HepG2 (cell line): ENCODE measurements around the gene ABCA3. TPM values are rescaled to one million over a fixed set of nuclear protein-coding genes. Genes with fewer than 3 reads are reported as not detected.

Experiments
- ATM ChIP-seq: fragments of 450-650 bp; IDR thresholded peaks from 2 replicates; pipeline ENCODE4 v1.7.1; 2017; ENCODE audit warnings: mild to moderate bottlenecking, borderline replicate concordance
- BRCA1 ChIP-seq: sonication (generic); formaldehyde crosslinking; IDR thresholded peaks from 2 replicates; pipeline ENCODE4 v1.4.0; 2020; ENCODE audit warnings: missing genetic modification reagents
- EP300 ChIP-seq, 3 experiments: sonication (generic) in 1 of 3; formaldehyde crosslinking in 1 of 3; IDR thresholded peaks; 2 replicates each; pipeline versions ENCODE4 v1.5.1 to v1.6.1; 2011 to 2020; ENCODE audit warnings: low read depth in 2 of 3, low read length in 2 of 3, borderline replicate concordance in 1 of 3, improper control_type of control experiment in 1 of 3, mild to moderate bottlenecking in 1 of 3, missing genetic modification reagents in 1 of 3, moderate library complexity in 1 of 3
- MZF1 ChIP-seq: sonication (generic); formaldehyde crosslinking; IDR thresholded peaks from 2 replicates; pipeline ENCODE4 v1.8.1; 2023; ENCODE audit warnings: mild to moderate bottlenecking, missing genetic modification reagents, borderline replicate concordance
- PBX3 ChIP-seq: sonication (generic); formaldehyde crosslinking; IDR thresholded peaks from 2 replicates; pipeline ENCODE4 v1.8.1; 2023; ENCODE audit warnings: missing genetic modification reagents, inconsistent platforms, borderline replicate concordance
- POLR2G ChIP-seq: fragments of 200-400 bp; formaldehyde crosslinking; IDR thresholded peaks from 2 replicates; pipeline ENCODE4 v1.6.1; 2018; ENCODE audit warnings: mild to moderate bottlenecking, low read depth, low read length, moderate library complexity
- SOX13 ChIP-seq, 3 experiments: fragments of 450-650 bp in 1 of 3; sonication (generic) in 1 of 3; formaldehyde crosslinking in 1 of 3; IDR thresholded peaks in 2 of 3; conservative IDR thresholded peaks in 1 of 3; 2 replicates each; pipeline versions ENCODE4 v1.5.0 to v1.6.1; 2016 to 2020; ENCODE audit warnings: antibody characterized with exemption in 1 of 3, mild to moderate bottlenecking in 1 of 3, missing compliant biosample characterization in 1 of 3, missing genetic modification reagents in 1 of 3, moderate library complexity in 1 of 3
- SRY ChIP-seq: sonication (generic); formaldehyde crosslinking; IDR thresholded peaks from 2 replicates; pipeline ENCODE4 v1.8.0; 2022; ENCODE audit warnings: mild to moderate bottlenecking, missing genetic modification reagents
- THAP9 ChIP-seq: sonication (generic); formaldehyde crosslinking; IDR thresholded peaks from 2 replicates; pipeline ENCODE4; 2020; ENCODE audit warnings: missing genetic modification reagents, mild to moderate bottlenecking, borderline replicate concordance
- ZNF276 ChIP-seq: sonication (generic); formaldehyde crosslinking; IDR thresholded peaks from 2 replicates; pipeline ENCODE4 v1.4.0; 2020; ENCODE audit warnings: mild to moderate bottlenecking, low read depth, missing genetic modification reagents
- ZNF333 ChIP-seq: sonication (generic); formaldehyde crosslinking; IDR thresholded peaks from 2 replicates; pipeline ENCODE4 v1.4.0; 2020; ENCODE audit warnings: mild to moderate bottlenecking, missing genetic modification reagents, borderline replicate concordance
- ZNF337 ChIP-seq: sonication (generic); formaldehyde crosslinking; IDR thresholded peaks from 2 replicates; pipeline ENCODE4 v1.5.1; 2020; ENCODE audit warnings: missing genetic modification reagents, low read depth, mild to moderate bottlenecking, borderline replicate concordance
- ZNF343 ChIP-seq: sonication (generic); formaldehyde crosslinking; IDR thresholded peaks from 2 replicates; pipeline ENCODE4 v1.4.0; 2020; ENCODE audit warnings: mild to moderate bottlenecking, missing genetic modification reagents
- polyA plus RNA-seq, 8 experiments: library from polyadenylated mRNA; depleted of rRNA in 3 of 8; stranded (reverse) in 7 of 8; unstranded in 1 of 8; fragments of >200 nt; fragmentation: Illumina TruSeq in 4 of 8; extraction: Trizol in 4 of 8; gene quantifications; 2 replicates each; pipeline versions ENCODE4 v1.2.1 to v1.2.3, GENCODE V29; 2011 to 2016; ENCODE audit warnings: low read depth in 4 of 8, missing spikeins in 1 of 8, mixed read lengths in 1 of 8; ENCODE audit not compliant: insufficient read depth in 1 of 8
- total RNA-seq, 5 experiments: library from RNA; depleted of rRNA; stranded (reverse); fragments of >200 nt; fragmentation: Illumina TruSeq; extraction: Trizol; gene quantifications; 2 replicates each; pipeline ENCODE4 v1.2.3, GENCODE V29; 2016; ENCODE audit warnings: low read depth in 1 of 5
- TF ChIP-seq, protein P1 (sequence below): sonication (generic); formaldehyde crosslinking; IDR thresholded peaks from 2 replicates; pipeline ENCODE4 v1.9.0; 2021; ENCODE audit warnings: missing genetic modification reagents, borderline replicate concordance
- TF ChIP-seq, protein P2 (sequence below): sonication (generic); formaldehyde crosslinking; IDR thresholded peaks from 2 replicates; pipeline ENCODE4 v1.4.0; 2020; ENCODE audit warnings: low read depth, mild to moderate bottlenecking, missing genetic modification reagents
- TF ChIP-seq, protein P3 (sequence below): sonication (generic); IDR thresholded peaks from 2 replicates; pipeline ENCODE4 v1.6.1; 2016; ENCODE audit warnings: low read depth, borderline replicate concordance

Gene ABCA3
- total and polyA plus RNA-seq, 2 of the 13 experiments (the other 11 are each of a cell fraction or from before 2014, with no cell fraction given) = 0.60 to 1.5 TPM

- TF ChIP-seq, protein P1, sequence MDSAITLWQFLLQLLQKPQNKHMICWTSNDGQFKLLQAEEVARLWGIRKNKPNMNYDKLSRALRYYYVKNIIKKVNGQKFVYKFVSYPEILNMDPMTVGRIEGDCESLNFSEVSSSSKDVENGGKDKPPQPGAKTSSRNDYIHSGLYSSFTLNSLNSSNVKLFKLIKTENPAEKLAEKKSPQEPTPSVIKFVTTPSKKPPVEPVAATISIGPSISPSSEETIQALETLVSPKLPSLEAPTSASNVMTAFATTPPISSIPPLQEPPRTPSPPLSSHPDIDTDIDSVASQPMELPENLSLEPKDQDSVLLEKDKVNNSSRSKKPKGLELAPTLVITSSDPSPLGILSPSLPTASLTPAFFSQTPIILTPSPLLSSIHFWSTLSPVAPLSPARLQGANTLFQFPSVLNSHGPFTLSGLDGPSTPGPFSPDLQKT (CRISPR knock-in tag) = 0 out of 2 replicates have a peak, but pooled peaks have one; percentile 35
- TF ChIP-seq ZNF337 (no peak), SRY (CRISPR knock-in tag) (peak; percentile 56; the same call in 1 of the 2 replicates), BRCA1 (CRISPR knock-in tag) (peak; percentile 83; the same call in 1 of the 2 replicates), SOX13 (IDR thresholded peaks at IDR 0.05) (no peak), SOX13 (CRISPR knock-in tag; conservative IDR thresholded peaks at IDR 0.05 in 1 of 2, IDR thresholded peaks at IDR 0.05 in 1 of 2) (peak in 1 of 2 experiments; percentile 55; a peak in 2 of 4 replicates), POLR2G (peak; percentile 97), PBX3 (CRISPR knock-in tag) (no peak), EP300 (IDR thresholded peaks at IDR 0.05; ENCODE audit: low read depth in 2 of 2, low read length in 2 of 2) (peak in 1 of 2 experiments; percentile 36; a peak in 2 of 4 replicates), EP300 (CRISPR knock-in tag; IDR thresholded peaks at IDR 0.05; ENCODE audit: borderline replicate concordance) (peak; percentile 8; the same call in 1 of the 2 replicates), ZNF276 (no peak), ATM (no peak), ZNF343 (peak; percentile 90), THAP9 (CRISPR knock-in tag) (peak; percentile 83; the same call in 1 of the 2 replicates), ZNF333 (CRISPR knock-in tag) (peak; percentile 59; the same call in 1 of the 2 replicates), MZF1 (CRISPR knock-in tag) (no peak)
- TF ChIP-seq, protein P2, sequence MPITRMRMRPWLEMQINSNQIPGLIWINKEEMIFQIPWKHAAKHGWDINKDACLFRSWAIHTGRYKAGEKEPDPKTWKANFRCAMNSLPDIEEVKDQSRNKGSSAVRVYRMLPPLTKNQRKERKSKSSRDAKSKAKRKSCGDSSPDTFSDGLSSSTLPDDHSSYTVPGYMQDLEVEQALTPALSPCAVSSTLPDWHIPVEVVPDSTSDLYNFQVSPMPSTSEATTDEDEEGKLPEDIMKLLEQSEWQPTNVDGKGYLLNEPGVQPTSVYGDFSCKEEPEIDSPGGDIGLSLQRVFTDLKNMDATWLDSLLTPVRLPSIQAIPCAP (CRISPR knock-in tag) = no peak
- TF ChIP-seq, protein P3, sequence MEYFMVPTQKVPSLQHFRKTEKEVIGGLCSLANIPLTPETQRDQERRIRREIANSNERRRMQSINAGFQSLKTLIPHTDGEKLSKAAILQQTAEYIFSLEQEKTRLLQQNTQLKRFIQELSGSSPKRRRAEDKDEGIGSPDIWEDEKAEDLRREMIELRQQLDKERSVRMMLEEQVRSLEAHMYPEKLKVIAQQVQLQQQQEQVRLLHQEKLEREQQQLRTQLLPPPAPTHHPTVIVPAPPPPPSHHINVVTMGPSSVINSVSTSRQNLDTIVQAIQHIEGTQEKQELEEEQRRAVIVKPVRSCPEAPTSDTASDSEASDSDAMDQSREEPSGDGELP = peak; percentile 76; the same call in 1 of the 2 replicates
These were observed 89.0 kb downstream of the ABCA3 start, which contains the start of gene ECI1 (continued) for GRCh38 chr16:2251296-2252111.
